HepG2 (cell line): Measurements from ENCODE around the gene GRIN3B. TPM values are rescaled to one million over a fixed set of nuclear protein-coding genes. Genes with fewer than 3 reads are reported as not detected.

Experiments
- ATAC-seq: fragments of 200-7000 bp; cut with Tn5 transposase; 3 replicates; pipeline ENCODE4 v1.9.1; 2020; ENCODE audit warnings: mild to moderate bottlenecking, moderate library complexity
- BruUV-seq: library from RNA; stranded (reverse); fragments of 400-500 nt; replicated peaks from 2 replicates; lab custom pipeline; 2021; lab: Mats Ljungman, UMichigan
- CTCF ChIA-PET: fragments of 300-600 bp; formaldehyde crosslinking; extraction: SDS; loops from one replicate; lab custom pipeline; 2021; ENCODE audit warnings: low total read pairs, inconsistent platforms, low intra/inter-chr PET ratio; lab: Yijun Ruan, JAX
- POLR2A ChIA-PET: fragments of 350-600 bp; sonication (Branson Sonifier 250); formaldehyde crosslinking; loops from one replicate; lab custom pipeline; 2020; ENCODE audit warnings: antibody characterized with exemption, inconsistent platforms; lab: Yijun Ruan, JAX
- DNase-seq: peaks from one replicate; pipeline ENCODE4 v3.0.0-alpha.2; 2015; ENCODE audit warnings: low spot score
- FAIRE-seq: peaks from 3 replicates; lab custom pipeline; 2011; peaks lifted over from hg19 to GRCh38; lab: Jason Lieb, UNC
- H2AFZ ChIP-seq: one replicate; pipeline ENCODE4 v1.6.1; 2011; ENCODE audit warnings: low read length, inconsistent platforms
- H3K27ac ChIP-seq: fragments of 300-600 bp; 3 replicates; pipeline ENCODE4 v1.8.0; 2011; ENCODE audit warnings: mixed run types, mild to moderate bottlenecking, mixed read lengths, low read length, inconsistent platforms; ENCODE audit not compliant: insufficient read depth; ENCODE audit errors: extremely low read length
- H3K27me3 ChIP-seq, 2 experiments: fragments of 200-600 bp in 1 of 2; 2 replicates in 1 of 2; 3 replicates in 1 of 2; pipeline versions ENCODE4 v1.6.0 to v1.8.0; 2011; ENCODE audit warnings: low read length in 2 of 2, mild to moderate bottlenecking in 2 of 2, moderate library complexity in 2 of 2, inconsistent platforms in 1 of 2; ENCODE audit not compliant: insufficient read depth in 2 of 2, control insufficient read depth in 1 of 2
- H3K36me3 ChIP-seq, 2 experiments: fragments of 200-600 bp in 1 of 2; replicated peaks in 1 of 2; 2 replicates in 1 of 2; 3 replicates in 1 of 2; pipeline versions ENCODE4 v1.5.1 to v1.8.0; 2011; ENCODE audit warnings: low read length in 2 of 2, inconsistent platforms in 1 of 2; ENCODE audit not compliant: insufficient read depth in 2 of 2, control insufficient read depth in 1 of 2
- H3K4me1 ChIP-seq: 2 replicates; pipeline ENCODE4 v1.5.1; 2012; ENCODE audit warnings: low read length, inconsistent platforms; ENCODE audit not compliant: insufficient read depth
- H3K4me2 ChIP-seq: 2 replicates; pipeline ENCODE4 v1.6.0; 2011; ENCODE audit warnings: low read depth, low read length, inconsistent platforms
- H3K4me3 ChIP-seq, 3 experiments: fragments of 200-600 bp in 1 of 3; sonication (generic), shearing (Covaris generic) in 1 of 3; replicated peaks in 1 of 3; 2 replicates each; pipeline ENCODE4 v1.5.1; 2011 to 2016; ENCODE audit warnings: low read length in 3 of 3, inconsistent platforms in 2 of 3, low read depth in 2 of 3, mild to moderate bottlenecking in 2 of 3, control low read depth in 1 of 3, mixed read lengths in 1 of 3; ENCODE audit not compliant: insufficient read depth in 1 of 3
- H3K79me2 ChIP-seq: one replicate; pipeline ENCODE4 v1.6.1; 2011; ENCODE audit warnings: low read length, inconsistent platforms; ENCODE audit not compliant: insufficient read depth
- H3K9ac ChIP-seq: 2 replicates; pipeline ENCODE4 v1.6.0; 2011; ENCODE audit warnings: mild to moderate bottlenecking, low read depth, low read length, inconsistent platforms; ENCODE audit not compliant: insufficient read depth
- H3K9me3 ChIP-seq: 2 replicates; pipeline ENCODE4 v1.5.1; 2012; ENCODE audit warnings: mild to moderate bottlenecking, low read length
- H4K20me1 ChIP-seq: 2 replicates; pipeline ENCODE4 v1.6.0; 2011; ENCODE audit warnings: inconsistent platforms, mild to moderate bottlenecking, low read length, moderate library complexity; ENCODE audit not compliant: insufficient read depth
- HDAC1 ChIP-seq: sonication (generic); formaldehyde crosslinking; IDR thresholded peaks from 2 replicates; pipeline ENCODE4 v1.5.1; 2020; ENCODE audit warnings: mild to moderate bottlenecking, missing genetic modification reagents
- JUNB ChIP-seq: sonication (generic); formaldehyde crosslinking; IDR thresholded peaks from 2 replicates; pipeline ENCODE4 v1.8.0; 2022; ENCODE audit warnings: missing genetic modification reagents, mild to moderate bottlenecking, borderline replicate concordance
- NR2F6 ChIP-seq, 2 experiments: IDR thresholded peaks; 2 replicates each; pipeline ENCODE4 v1.6.1; 2016; ENCODE audit warnings: antibody characterized with exemption in 1 of 2, mild to moderate bottlenecking in 1 of 2
- RBFOX2 ChIP-seq: fragments of 200-400 bp; formaldehyde crosslinking; IDR thresholded peaks from 2 replicates; pipeline ENCODE4 v1.6.1; 2017; ENCODE audit warnings: low read depth, mild to moderate bottlenecking, low read length
- RELA ChIP-seq: sonication (generic); formaldehyde crosslinking; IDR thresholded peaks from 2 replicates; pipeline ENCODE4 v1.4.0; 2020; ENCODE audit warnings: missing genetic modification reagents
- ZNF629 ChIP-seq: sonication (generic); formaldehyde crosslinking; conservative IDR thresholded peaks from 2 replicates; pipeline ENCODE4 v1.5.0; 2020; ENCODE audit warnings: missing genetic modification reagents
- WGBS: methylation state at CpG from one replicate; pipeline ENCODE4 v1.1.6; 2017; ENCODE audit warnings: low lambda C conversion rate; 5-methylcytosine and 5-hydroxymethylcytosine counted together
- in situ Hi-C: cut with HindIII; loops from 2 replicates; pipeline ENCODE4 v1.10.0; 2017; ENCODE audit warnings: low pct_unique_long_range_greater_than_20kb; ENCODE audit not compliant: extremely low pct_ligation_motif_present
- intact Hi-C: fragments of 100-400 bp; cut with micrococcal nuclease; formaldehyde crosslinking; loops from one replicate; pipeline ENCODE4 v1.10.0; 2022; ENCODE audit not compliant: unreplicated experiment
- polyA plus RNA-seq, 8 experiments: library from polyadenylated mRNA; depleted of rRNA in 3 of 8; stranded (reverse) in 7 of 8; unstranded in 1 of 8; fragments of >200 nt; fragmentation: Illumina TruSeq in 4 of 8; extraction: Trizol in 4 of 8; gene quantifications; 2 replicates each; pipeline versions ENCODE4 v1.2.1 to v1.2.3, GENCODE V29; 2011 to 2016; ENCODE audit warnings: low read depth in 4 of 8, missing spikeins in 1 of 8, mixed read lengths in 1 of 8; ENCODE audit not compliant: insufficient read depth in 1 of 8
- total RNA-seq, 5 experiments: library from RNA; depleted of rRNA; stranded (reverse); fragments of >200 nt; fragmentation: Illumina TruSeq; extraction: Trizol; gene quantifications; 2 replicates each; pipeline ENCODE4 v1.2.3, GENCODE V29; 2016; ENCODE audit warnings: low read depth in 1 of 5
- TF ChIP-seq, protein P1 (sequence below): sonication (generic); formaldehyde crosslinking; IDR thresholded peaks from 2 replicates; pipeline ENCODE4 v1.5.1; 2020; ENCODE audit warnings: mild to moderate bottlenecking, missing genetic modification reagents
- TF ChIP-seq, protein P2 (sequence below): sonication (generic); formaldehyde crosslinking; conservative IDR thresholded peaks from 2 replicates; pipeline ENCODE4 v1.8.0; 2022; ENCODE audit warnings: low read depth, missing genetic modification reagents

GRIN3B gene
- total and polyA plus RNA-seq, 2 of the 13 experiments (the other 11 are each of a cell fraction or from before 2014, with no cell fraction given): 0.07 to 0.20 TPM

DNA sequence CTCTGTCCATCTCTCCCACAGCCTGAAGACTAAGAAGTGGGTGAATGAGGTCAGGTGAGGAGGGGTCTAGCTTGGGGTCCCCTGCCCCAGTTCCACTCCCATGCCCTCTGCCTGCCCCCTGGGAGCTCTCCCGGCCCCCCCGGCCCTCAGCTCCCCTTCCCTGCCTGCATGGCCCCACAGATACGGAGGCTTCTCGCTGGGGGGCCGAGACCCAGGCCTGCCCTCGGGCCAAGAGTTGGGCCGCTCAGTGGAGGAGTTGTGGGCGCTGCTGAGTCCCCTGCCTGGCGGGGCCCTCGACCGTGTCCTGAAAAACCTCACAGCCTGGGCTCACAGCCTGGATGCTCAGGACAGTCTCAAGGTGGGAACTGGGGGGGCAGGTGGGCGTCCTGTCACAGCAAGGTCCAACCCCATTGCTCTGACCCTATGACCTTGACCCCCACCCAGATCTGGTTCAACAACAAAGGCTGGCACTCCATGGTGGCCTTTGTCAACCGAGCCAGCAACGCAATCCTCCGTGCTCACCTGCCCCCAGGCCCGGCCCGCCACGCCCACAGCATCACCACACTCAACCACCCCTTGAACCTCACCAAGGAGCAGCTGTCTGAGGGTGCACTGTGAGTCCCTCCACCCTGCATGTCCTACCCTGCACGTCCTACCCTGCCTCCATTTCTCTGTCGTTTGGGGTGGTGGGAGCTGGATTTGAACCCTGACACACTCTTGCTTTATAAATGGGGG, 55.8 kb downstream of the GRIN3B start:
- in situ Hi-C loops: no loop called here
- CTCF ChIA-PET: no interaction called here

DNA sequence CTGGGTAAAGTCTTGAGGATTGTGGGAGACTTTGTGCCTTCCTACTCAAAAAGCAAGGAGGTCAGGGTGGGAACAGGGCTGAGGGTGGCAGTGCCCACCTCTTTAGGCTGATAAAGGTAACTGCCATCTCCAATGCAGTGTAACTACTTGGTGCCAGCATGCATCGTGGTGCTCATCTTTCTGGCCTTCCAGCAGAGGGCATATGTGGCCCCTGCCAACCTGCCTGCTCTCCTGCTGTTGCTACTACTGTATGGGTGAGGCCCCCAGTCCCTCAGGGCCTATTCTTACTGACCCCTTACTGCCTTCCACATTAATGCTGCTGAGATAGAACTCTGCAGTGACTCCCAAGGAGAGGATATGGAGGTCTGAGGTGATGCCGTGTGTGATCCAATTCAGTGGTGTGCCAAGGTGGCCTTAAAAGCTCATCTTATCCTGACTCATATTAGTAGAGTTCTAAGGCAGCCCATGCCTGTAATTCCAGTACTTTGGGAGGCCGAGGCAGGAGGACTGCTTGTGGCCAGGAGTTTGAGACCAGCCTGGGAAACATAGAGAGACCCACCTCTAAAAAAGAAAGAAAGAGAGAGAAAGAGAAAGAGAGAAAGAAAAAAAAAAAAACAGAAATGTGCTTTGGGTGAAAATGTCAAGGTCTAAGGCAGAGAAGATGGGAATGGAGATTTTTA, 57.1 kb downstream of the GRIN3B start:
- Histone ChIP-seq H2AFZ (no peak overlapping the region), H3K9me3 (no peaks in the 10 kb centered on the region), H4K20me1 (no peaks in the 10 kb centered on the region), H3K27ac (no peak overlapping the region), H3K4me1 (no peaks in the 10 kb centered on the region), H3K9ac (no peak overlapping the region), H3K36me3 (peaks cover 12 to 37% of the 10 kb centered on the region in 2 experiments; a peak in 4 of 5 replicates), H3K79me2 (no peaks in the 10 kb centered on the region), H3K27me3 (no peaks in the 10 kb centered on the region; a peak in 1 of 5 replicates), H3K4me2 (no peak overlapping the region), H3K4me3 (no peak overlapping the region)
- POLR2A ChIA-PET: no interaction called here
- in situ Hi-C loops: no loop called here
- no TSS peak for BruUV-seq
- ATAC-seq (peak; percentile 27; the same call in 2 of the 3 replicates), FAIRE-seq (no peak), DNase-seq (no peak)
- CTCF ChIA-PET: no interaction called here
- WGBS: 92% methylated on average over 2 of the region's 3 CpGs
- intact Hi-C loops: loop anchor here (10.0 kb wide), 1 partner anchor 47 kb away; the partner anchor contains the start of gene GPX4
- no peak for TF ChIP-seq JUNB (CRISPR knock-in tag)
- TF ChIP-seq RELA (CRISPR knock-in tag): no peak
- TF ChIP-seq, protein P1, sequence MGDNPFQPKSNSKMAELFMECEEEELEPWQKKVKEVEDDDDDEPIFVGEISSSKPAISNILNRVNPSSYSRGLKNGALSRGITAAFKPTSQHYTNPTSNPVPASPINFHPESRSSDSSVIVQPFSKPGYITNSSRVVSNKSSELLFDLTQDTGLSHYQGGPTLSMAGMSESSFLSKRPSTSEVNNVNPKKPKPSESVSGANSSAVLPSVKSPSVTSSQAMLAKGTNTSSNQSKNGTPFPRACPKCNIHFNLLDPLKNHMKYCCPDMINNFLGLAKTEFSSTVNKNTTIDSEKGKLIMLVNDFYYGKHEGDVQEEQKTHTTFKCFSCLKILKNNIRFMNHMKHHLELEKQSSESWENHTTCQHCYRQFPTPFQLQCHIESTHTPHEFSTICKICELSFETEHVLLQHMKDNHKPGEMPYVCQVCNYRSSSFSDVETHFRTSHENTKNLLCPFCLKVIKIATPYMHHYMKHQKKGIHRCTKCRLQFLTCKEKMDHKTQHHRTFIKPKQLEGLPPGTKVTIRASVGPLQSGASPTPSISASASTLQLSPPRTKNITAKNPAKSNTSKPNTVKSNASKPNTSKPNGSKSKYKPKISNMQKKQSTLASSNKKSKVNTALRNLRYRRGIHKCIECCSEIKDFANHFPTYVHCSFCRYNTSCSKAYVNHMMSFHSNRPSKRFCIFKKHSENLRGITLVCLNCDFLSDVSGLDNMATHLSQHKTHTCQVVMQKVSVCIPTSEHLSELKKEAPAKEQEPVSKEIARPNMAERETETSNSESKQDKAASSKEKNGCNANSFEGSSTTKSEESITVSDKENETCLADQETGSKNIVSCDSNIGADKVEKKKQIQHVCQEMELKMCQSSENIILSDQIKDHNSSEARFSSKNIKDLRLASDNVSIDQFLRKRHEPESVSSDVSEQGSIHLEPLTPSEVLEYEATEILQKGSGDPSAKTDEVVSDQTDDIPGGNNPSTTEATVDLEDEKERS (CRISPR knock-in tag): no peak
- no peak for TF ChIP-seq ZNF629 (CRISPR knock-in tag)
- TF ChIP-seq, protein P2, sequence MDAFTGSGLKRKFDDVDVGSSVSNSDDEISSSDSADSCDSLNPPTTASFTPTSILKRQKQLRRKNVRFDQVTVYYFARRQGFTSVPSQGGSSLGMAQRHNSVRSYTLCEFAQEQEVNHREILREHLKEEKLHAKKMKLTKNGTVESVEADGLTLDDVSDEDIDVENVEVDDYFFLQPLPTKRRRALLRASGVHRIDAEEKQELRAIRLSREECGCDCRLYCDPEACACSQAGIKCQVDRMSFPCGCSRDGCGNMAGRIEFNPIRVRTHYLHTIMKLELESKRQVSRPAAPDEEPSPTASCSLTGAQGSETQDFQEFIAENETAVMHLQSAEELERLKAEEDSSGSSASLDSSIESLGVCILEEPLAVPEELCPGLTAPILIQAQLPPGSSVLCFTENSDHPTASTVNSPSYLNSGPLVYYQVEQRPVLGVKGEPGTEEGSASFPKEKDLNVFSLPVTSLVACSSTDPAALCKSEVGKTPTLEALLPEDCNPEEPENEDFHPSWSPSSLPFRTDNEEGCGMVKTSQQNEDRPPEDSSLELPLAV (CRISPR knock-in tag): no peak

More for the DNA sequence above, 55.8 kb downstream of the GRIN3B start:
- TF ChIP-seq RBFOX2 (0 out of 2 replicates have a peak, but pooled peaks have one; percentile 6), HDAC1 (no peak), NR2F6 (IDR thresholded peaks at IDR 0.05) (peak; percentile 28; the same call in 1 of the 2 replicates), NR2F6 (CRISPR knock-in tag; IDR thresholded peaks at IDR 0.05) (no peak)
- Histone ChIP-seq H3K4me2 (no peak overlapping the region), H3K9me3 (no peaks in the 10 kb centered on the region), H3K4me1 (peaks cover 11% of the 10 kb centered on the region), H4K20me1 (no peaks in the 10 kb centered on the region), H3K27me3 (no peaks in the 10 kb centered on the region; a peak in 1 of 5 replicates), H3K36me3 (peaks cover 12 to 37% of the 10 kb centered on the region in 2 experiments; a peak in 4 of 5 replicates), H3K27ac (no peak overlapping the region), H3K4me3 (no peak overlapping the region), H2AFZ (no peak overlapping the region), H3K9ac (no peak overlapping the region), H3K79me2 (no peaks in the 10 kb centered on the region)
- intact Hi-C loops: loop anchor here (10.0 kb wide), 1 partner anchor 49 kb away; the partner anchor contains the start of gene GPX4
- no peak for DNase-seq
- no TSS peak for BruUV-seq
- POLR2A ChIA-PET: no interaction called here
- no peak for ATAC-seq
- FAIRE-seq: no peak
- 92% methylated on average over 12 of the region's 20 CpGs for WGBS
